Skeletal muscle tissue (tissue), 4 donors: ENCODE data around the gene NAXD. TPM values are rescaled to one million over a fixed set of nuclear protein-coding genes. Genes with fewer than 3 reads are reported as not detected.

Source experiments
- H3K27ac ChIP-seq: one replicate; pipeline ENCODE4 v1.7.0; 2013; ENCODE audit warnings: mild to moderate bottlenecking, low read depth, low read length, inconsistent platforms
- H3K27me3 ChIP-seq, 3 donors: one replicate each; pipeline ENCODE4 v1.7.0; 2013; ENCODE audit warnings: low read length in 3 of 3; ENCODE audit not compliant: control insufficient read depth in 3 of 3, insufficient read depth in 3 of 3
- H3K36me3 ChIP-seq, 3 donors: one replicate each; pipeline ENCODE4 v1.7.0; 2013; ENCODE audit warnings: low read length in 3 of 3; ENCODE audit not compliant: control insufficient read depth in 3 of 3, insufficient read depth in 3 of 3
- H3K4me1 ChIP-seq, 3 donors: one replicate each; pipeline ENCODE4 v1.7.0; 2013; ENCODE audit warnings: low read length in 3 of 3, mild to moderate bottlenecking in 3 of 3; ENCODE audit not compliant: control insufficient read depth in 3 of 3, insufficient read depth in 3 of 3
- H3K4me3 ChIP-seq, 3 donors: one replicate each; pipeline ENCODE4 v1.7.0; 2013; ENCODE audit warnings: low read length in 3 of 3
- H3K9ac ChIP-seq, 3 donors: one replicate each; pipeline ENCODE4 v1.7.0; 2013; ENCODE audit warnings: low read length in 3 of 3, mild to moderate bottlenecking in 3 of 3, moderate library complexity in 2 of 3, low read depth in 1 of 3
- H3K9me3 ChIP-seq, 3 donors: one replicate each; pipeline ENCODE4 v1.7.0; 2013; ENCODE audit warnings: low read length in 3 of 3; ENCODE audit not compliant: control insufficient read depth in 3 of 3
- total RNA-seq: library from RNA; depleted of rRNA; stranded (reverse); fragments of >200 nt; gene quantifications from one replicate; pipeline ENCODE4 v1.2.3, GENCODE V29; 2014
- donor health status: Osteomylitis.

Gene NAXD
- total RNA-seq, 1 donor from 2014 or later = 13.0 TPM

- H3K9ac ChIP-seq = peak overlapping the region; percentile 65 to 95 (median 94)
- peaks cover 0 to 3% (median 0%) of the 10 kb centered on the region in 3 donors for H3K9me3 ChIP-seq
- H3K4me1 ChIP-seq = peaks cover 28 to 34% (median 28%) of the 10 kb centered on the region in 3 donors
- H3K36me3 ChIP-seq = peaks cover 0 to 4% (median 0%) of the 10 kb centered on the region in 3 donors
- peaks cover 5 to 18% (median 14%) of the 10 kb centered on the region in 3 donors for H3K27me3 ChIP-seq
- H3K27ac ChIP-seq = peak overlapping the region; percentile 88
- peak overlapping the region; percentile 85 to 95 (median 89) for H3K4me3 ChIP-seq
These were observed 382 bp upstream of the NAXD start for GRCh38 chr13:110615005-110615321.

- H3K9ac ChIP-seq = peak overlapping the region; percentile 85 to 95 (median 94)
- H3K9me3 ChIP-seq = peaks cover 0 to 3% (median 0%) of the 10 kb centered on the region in 3 donors
- peaks cover 28 to 34% (median 28%) of the 10 kb centered on the region in 3 donors for H3K4me1 ChIP-seq
These were observed 1.1 kb downstream of the NAXD start for GRCh38 chr13:110616103-110617101.

GRCh38 chr13:110617321-110618072 is 2.2 kb downstream of the NAXD start:
- Histone ChIP-seq H3K27me3 (no peaks in the 10 kb centered on the region), H3K36me3 (peaks cover 0 to 7% (median 3%) of the 10 kb centered on the region in 3 donors), H3K4me1 (peaks cover 28 to 34% (median 28%) of the 10 kb centered on the region in 3 donors), H3K4me3 (peak overlapping the region in 2 of 3 donors; percentile 15 to 85), H3K9ac (peak overlapping the region; percentile 47 to 95 (median 94)), H3K27ac (peak overlapping the region; percentile 20), H3K9me3 (peaks cover 0 to 3% (median 0%) of the 10 kb centered on the region in 3 donors)

More at GRCh38 chr13:110616103-110617101, 1.1 kb downstream of the NAXD start:
- peak overlapping the region; percentile 88 for H3K27ac ChIP-seq
- H3K27me3 ChIP-seq = peaks cover under 1 to 8% (median under 1%) of the 10 kb centered on the region in 3 donors
- peak overlapping the region; percentile 85 to 95 (median 89) for H3K4me3 ChIP-seq
- H3K36me3 ChIP-seq = peaks cover 0 to 4% (median 0%) of the 10 kb centered on the region in 3 donors

GRCh38 chr13:110618167-110618566 is 2.8 kb downstream of the NAXD start:
- no peaks in the 10 kb centered on the region for H3K27me3 ChIP-seq
- peaks cover 6 to 13% (median 10%) of the 10 kb centered on the region in 3 donors for H3K36me3 ChIP-seq
- H3K9me3 ChIP-seq = peaks cover 0 to 3% (median 0%) of the 10 kb centered on the region in 3 donors
- H3K9ac ChIP-seq = peak overlapping the region in 1 of 3 donors; percentile 0
- peaks cover 28 to 34% (median 28%) of the 10 kb centered on the region in 3 donors for H3K4me1 ChIP-seq
- no peak overlapping the region for H3K4me3 ChIP-seq
- no peak overlapping the region for H3K27ac ChIP-seq

- H3K27ac ChIP-seq = no peak overlapping the region
- H3K4me3 ChIP-seq = no peak overlapping the region
- no peaks in the 10 kb centered on the region for H3K27me3 ChIP-seq
- H3K9me3 ChIP-seq = peaks cover 0 to 3% (median 0%) of the 10 kb centered on the region in 3 donors
- H3K4me1 ChIP-seq = peaks cover 28 to 34% (median 28%) of the 10 kb centered on the region in 3 donors
- H3K9ac ChIP-seq = no peak overlapping the region
- H3K36me3 ChIP-seq = peaks cover 10 to 17% (median 14%) of the 10 kb centered on the region in 3 donors
These were observed 3.4 kb downstream of the NAXD start for GRCh38 chr13:110618780-110619179.

- Histone ChIP-seq H3K9me3 (no peaks in the 10 kb centered on the region), H3K36me3 (peaks cover 20 to 34% (median 25%) of the 10 kb centered on the region in 3 donors), H3K27me3 (no peaks in the 10 kb centered on the region), H3K4me3 (no peak overlapping the region), H3K4me1 (peaks cover 24 to 28% (median 24%) of the 10 kb centered on the region in 3 donors), H3K27ac (no peak overlapping the region), H3K9ac (peak overlapping the region in 1 of 3 donors; percentile 30)
These were observed 5.3 kb downstream of the NAXD start for GRCh38 chr13:110620596-110620995.

- no peak overlapping the region for H3K9ac ChIP-seq
- H3K27me3 ChIP-seq = no peaks in the 10 kb centered on the region
- no peaks in the 10 kb centered on the region for H3K9me3 ChIP-seq
- H3K4me3 ChIP-seq = no peak overlapping the region
- H3K4me1 ChIP-seq = peaks cover 9 to 25% (median 10%) of the 10 kb centered on the region in 3 donors
- no peak overlapping the region for H3K27ac ChIP-seq
- H3K36me3 ChIP-seq = peaks cover 33 to 47% (median 44%) of the 10 kb centered on the region in 3 donors
These were observed 9.7 kb downstream of the NAXD start for GRCh38 chr13:110624766-110625756.

- no peak overlapping the region for H3K9ac ChIP-seq
- H3K9me3 ChIP-seq = no peaks in the 10 kb centered on the region
- no peak overlapping the region for H3K4me3 ChIP-seq
- H3K27ac ChIP-seq = no peak overlapping the region
- H3K4me1 ChIP-seq = peaks cover 9 to 25% (median 13%) of the 10 kb centered on the region in 3 donors
- H3K27me3 ChIP-seq = no peaks in the 10 kb centered on the region
- H3K36me3 ChIP-seq = peaks cover 35 to 47% (median 44%) of the 10 kb centered on the region in 3 donors
These were observed 10.5 kb downstream of the NAXD start for GRCh38 chr13:110625771-110626321.
